ENCODE results near the gene IQCF6.
"Not testable (repeated sequence)": the region's sequence is repeated elsewhere in the genome, so short reads cannot be mapped to it uniquely, and the experiment has no call there.

Gene IQCF6

GRCh38 chr3:51773529-51774056 is 5.4 kb downstream of the IQCF6 start:
- DNase-seq (ENCODE audit: low read depth in 1 of 2, low spot score in 1 of 2): no peak

GRCh38 chr3:51759203-51759602 is 19.8 kb downstream of the IQCF6 start:
- DNase-seq (ENCODE audit: low read depth in 1 of 2, low spot score in 1 of 2): no peak

GRCh38 chr3:51753763-51754750 is 25.0 kb downstream of the IQCF6 start:
- not testable (repeated sequence) for DNase-seq (ENCODE audit: low read depth in 1 of 2, low spot score in 1 of 2)

- no peak for DNase-seq (ENCODE audit: low read depth in 1 of 2, low spot score in 1 of 2)
Observed at GRCh38 chr3:51751287-51751686, 27.8 kb downstream of the IQCF6 start.

GRCh38 chr3:51750878-51751277 is 28.2 kb downstream of the IQCF6 start:
- no peak for DNase-seq (ENCODE audit: low read depth in 1 of 2, low spot score in 1 of 2)

- DNase-seq (ENCODE audit: low read depth in 1 of 2, low spot score in 1 of 2): no peak
Observed at GRCh38 chr3:51748327-51748726, 30.7 kb downstream of the IQCF6 start.

GRCh38 chr3:51747840-51748239 is 31.2 kb downstream of the IQCF6 start:
- DNase-seq (ENCODE audit: low read depth in 1 of 2, low spot score in 1 of 2): no peak

- not testable (repeated sequence) for DNase-seq (ENCODE audit: low read depth in 1 of 2, low spot score in 1 of 2)
Observed at GRCh38 chr3:51742978-51743377, 36.1 kb downstream of the IQCF6 start.

GRCh38 chr3:51742320-51742719 is 36.7 kb downstream of the IQCF6 start:
- not testable (repeated sequence) for DNase-seq (ENCODE audit: low read depth in 1 of 2, low spot score in 1 of 2)

GRCh38 chr3:51739110-51739509 is 39.9 kb downstream of the IQCF6 start:
- DNase-seq (ENCODE audit: low read depth in 1 of 2, low spot score in 1 of 2): no peak

- no peak for DNase-seq (ENCODE audit: low read depth in 1 of 2, low spot score in 1 of 2)
Observed at GRCh38 chr3:51735950-51736349, 43.1 kb downstream of the IQCF6 start.

- DNase-seq (ENCODE audit: low read depth in 1 of 2, low spot score in 1 of 2): no peak
Observed at GRCh38 chr3:51735039-51735438, 44.0 kb downstream of the IQCF6 start.

GRCh38 chr3:51734572-51734907 is 44.5 kb downstream of the IQCF6 start:
- DNase-seq (ENCODE audit: low read depth in 1 of 2, low spot score in 1 of 2): no peak

- no peak for DNase-seq (ENCODE audit: low read depth in 1 of 2, low spot score in 1 of 2)
Observed at GRCh38 chr3:51733859-51734571, 45.0 kb downstream of the IQCF6 start.

- no peak for DNase-seq (ENCODE audit: low read depth in 1 of 2, low spot score in 1 of 2)
Observed at GRCh38 chr3:51729042-51729633, 49.9 kb downstream of the IQCF6 start.
